HG03139 (cell line): ENCODE measurements around the gene PATE2.

ENCODE experiments used
- ATAC-seq: cut with Tn5 transposase; IDR thresholded peaks from one replicate; pipeline ENCODE4 v1.9.1; 2021; ENCODE audit not compliant: unreplicated experiment

PATE2 gene

DNA sequence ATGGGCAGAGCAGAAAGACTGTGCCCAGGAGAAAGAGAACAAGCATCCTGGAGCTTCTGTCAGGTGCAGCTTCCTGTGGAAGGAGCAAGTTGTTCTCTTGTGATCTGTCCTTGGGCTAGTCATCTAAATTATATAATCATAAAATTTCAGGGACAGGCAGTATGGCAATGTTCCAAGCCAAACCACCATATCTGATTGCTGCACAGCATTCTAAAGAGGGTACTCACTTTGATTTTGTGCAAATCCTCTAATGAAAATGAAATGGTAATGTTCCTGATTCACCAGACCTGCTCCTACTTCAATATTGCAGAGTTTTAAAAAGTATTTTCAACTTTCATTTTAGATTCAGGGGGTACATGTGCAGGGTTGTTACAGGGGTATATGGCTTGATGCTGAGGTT is at the start of gene PATE2:
TSS of gene PATE2 (minus strand) at position 101 of the 400 bp plus-strand sequence. CDS start at position 46, 55 bp downstream.
- ATAC-seq, result no peak

DNA sequence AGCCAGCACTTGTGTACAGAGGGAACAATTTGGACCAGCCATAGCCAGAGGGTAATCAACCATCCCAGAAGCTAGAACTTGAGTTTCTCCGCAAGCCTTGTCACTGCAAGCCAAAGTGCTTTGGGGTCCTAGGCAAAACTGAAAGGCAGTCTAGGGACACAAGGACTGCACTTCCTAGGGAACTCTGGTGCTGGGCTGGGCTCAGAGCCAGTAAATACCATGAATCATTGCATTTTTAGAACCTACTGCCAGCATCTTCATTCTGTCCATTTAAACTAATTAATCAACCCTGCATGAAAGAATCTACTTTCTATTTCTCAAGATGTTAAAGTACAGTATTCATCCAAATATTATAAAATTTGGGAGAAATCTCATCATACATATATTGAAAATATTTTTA is 29.3 kb upstream of the PATE2 start:
- no peak for ATAC-seq

DNA sequence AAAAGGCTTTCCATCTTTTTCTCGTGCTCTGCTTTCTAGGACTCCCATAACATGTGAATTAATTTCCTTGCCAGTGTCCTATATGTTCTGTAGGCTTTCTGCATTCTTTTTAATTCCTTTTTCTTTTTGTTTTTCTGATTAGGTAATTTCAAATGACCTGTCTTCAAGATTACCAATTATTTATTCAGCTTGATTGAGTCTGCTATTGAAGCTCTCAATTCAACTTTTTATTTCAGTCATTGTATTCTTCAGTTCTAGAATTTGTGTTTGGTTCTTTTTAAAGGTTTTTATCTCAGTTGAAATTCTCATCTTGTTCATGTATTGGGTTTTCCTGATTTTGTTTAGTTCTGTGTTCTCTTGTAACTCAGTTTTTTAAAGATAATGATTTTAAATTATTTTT is 23.8 kb upstream of the PATE2 start:
- no peak for ATAC-seq

DNA sequence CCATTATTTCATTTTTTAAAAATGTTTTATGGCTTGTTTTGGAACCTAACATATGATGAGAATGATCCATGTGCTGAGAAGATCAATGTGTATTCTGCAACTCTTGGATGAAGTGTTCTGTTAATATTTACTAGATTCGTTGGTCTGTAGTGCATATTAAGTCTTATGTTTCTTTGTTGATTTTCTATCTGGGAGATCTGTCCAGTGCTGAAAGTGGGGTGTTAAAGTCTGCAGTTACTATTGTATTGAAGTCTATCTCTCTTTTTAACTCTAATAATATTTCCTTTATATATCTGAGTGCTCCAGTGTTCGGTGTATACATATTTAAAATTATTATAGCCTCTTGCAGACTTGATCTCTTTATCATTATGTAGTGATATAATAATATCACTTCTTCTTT is 21.2 kb upstream of the PATE2 start:
- ATAC-seq, result no peak

DNA sequence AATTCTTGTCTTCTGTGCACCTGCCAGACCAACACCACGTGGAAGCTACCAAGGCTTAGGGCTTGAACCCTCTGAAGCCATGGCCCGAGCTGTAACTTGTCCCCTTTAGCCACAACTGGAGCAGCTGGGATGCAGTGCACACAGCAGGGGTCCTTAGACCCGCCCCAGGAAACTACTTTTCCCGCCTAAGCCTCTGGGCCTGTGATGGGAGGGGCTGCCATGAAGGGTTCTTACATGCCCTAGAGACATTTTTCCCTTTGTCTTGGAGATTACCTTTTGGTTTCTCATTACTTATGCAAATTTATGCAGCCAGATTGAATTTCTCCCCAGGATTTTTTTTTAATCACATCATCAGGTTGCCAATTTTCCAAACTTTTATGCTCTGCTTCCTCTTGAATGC is 19.0 kb upstream of the PATE2 start:
- no peak for ATAC-seq

DNA sequence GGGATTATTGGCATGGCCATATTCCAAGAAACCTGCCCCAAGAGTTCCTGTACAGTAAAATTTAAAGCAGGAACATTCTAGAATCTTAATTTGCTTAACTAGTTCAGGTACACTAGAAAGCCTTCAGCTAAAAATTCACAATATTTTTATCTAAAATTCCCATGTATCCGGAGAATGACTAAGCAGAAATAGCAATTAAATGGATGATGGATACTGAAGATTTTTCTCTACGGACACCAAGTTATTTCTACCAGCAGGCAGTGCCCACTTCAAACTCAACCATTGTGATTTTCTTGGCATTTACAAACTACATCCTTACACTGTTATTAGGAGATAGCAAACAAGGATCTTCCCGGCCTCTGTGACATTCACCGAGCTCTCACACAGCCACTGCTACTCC is 12.2 kb upstream of the PATE2 start:
- no peak for ATAC-seq

DNA sequence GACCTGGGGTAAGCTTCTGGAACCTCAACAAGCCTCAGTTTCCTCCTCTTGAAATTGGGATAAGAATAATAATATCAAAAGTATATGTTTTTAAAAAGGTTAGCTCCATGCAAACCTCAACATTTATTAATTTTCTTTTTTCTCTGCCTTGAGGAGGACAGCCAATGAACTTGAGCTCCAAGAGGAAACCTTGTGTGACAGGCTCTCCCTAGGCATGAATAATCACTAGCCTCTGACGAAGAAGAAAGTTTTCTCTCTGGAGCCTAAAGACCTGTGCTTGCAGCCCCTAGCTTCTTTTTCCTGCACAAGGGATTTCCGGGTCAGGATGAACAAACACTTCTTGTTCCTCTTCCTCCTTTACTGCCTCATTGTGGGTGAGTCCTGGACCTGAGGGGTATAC is 9.2 kb upstream of the PATE2 start, which contains the start of gene PATE3:
TSS of gene PATE3 (plus strand) at position 301 of the 400 bp plus-strand sequence. CDS start at position 326, 25 bp downstream.
- no peak for ATAC-seq

DNA sequence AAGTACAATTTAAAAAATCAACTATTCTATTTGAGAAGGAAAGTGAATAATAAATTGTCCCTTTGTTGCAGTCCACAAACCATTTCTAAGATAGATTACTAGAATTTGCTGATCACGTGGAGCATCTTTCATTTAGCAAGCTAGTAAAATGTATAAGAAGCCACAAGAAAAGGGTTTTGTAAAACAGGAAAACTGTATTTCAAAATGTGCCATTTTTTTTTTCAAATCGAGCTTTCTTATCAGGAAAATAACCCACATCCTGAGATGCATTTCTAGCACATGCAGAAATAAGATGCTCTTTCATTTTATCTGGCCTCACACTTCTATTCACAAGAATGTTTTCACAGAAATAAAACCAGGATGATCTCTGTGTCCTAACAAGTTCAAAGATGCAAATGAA is 6.0 kb upstream of the PATE2 start:
- no peak for ATAC-seq

DNA sequence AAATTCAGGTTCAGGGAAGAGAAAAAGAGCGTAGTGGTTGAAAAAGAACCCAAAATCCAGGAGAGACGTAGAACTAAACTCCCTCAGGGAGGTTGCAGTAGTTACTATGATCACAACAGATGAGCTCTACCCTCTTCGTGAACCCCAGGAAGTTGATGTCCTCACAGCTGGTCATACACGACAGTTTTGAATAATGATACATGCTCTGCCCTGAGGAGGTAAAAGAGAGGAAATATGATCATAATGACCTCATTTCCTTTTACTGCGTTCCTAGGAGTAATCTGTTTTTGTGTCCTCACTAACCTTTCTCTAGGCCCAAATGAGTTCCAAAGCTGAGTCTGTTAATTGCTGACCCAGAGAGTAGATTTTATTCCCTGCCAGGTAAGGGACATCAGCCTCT is 1.3 kb downstream of the PATE2 start:
- ATAC-seq, result no peak

DNA sequence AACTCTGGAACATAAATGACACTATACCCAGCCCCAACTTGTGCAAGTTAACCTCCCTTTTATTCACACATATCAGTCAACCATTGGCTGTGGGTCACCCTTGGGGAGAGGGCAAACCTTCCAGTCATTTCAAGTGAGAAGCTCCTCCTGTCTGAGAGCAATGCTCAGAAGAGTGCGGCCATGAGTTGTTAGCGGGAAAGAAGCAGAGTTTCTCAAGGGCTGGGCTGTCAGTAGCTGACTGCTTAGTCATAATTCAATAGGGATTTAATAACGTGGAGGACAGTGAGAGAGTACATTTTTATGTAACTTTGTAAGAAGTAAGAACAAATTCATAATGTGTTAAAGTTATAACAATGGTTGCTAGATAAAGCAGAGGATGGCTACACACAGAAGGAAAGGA is 5.1 kb downstream of the PATE2 start:
- ATAC-seq, result no peak

DNA sequence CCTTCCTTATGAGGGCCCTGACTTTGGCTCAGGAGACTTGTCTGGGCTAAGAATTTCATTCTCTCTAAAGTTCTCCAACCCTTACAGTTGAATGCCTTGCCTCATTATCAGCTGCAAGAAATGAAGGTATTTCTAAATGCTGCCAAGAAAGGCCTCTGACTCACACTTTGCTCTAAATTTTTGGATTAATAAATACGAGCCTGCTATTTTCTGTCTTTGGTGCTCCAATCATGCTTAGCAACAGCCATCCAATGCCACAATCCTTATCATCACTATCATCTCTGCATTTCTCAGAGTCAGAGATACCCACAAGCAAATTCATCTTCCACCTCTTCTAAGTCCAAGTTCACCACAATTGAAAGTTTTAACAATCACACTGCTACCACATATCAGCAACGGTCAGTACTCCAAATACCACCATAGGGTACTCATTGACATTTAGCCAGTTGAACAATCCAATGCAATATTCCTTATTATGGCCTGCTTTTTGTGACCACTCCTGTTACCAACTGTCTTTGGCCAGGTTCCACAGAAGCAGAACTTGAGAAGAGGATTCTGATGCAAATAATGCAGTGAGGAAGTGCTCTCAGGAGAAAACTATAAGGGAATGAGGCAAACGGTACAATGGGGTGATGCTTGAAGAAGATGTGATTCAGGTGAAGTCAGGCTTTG is 5.7 kb downstream of the PATE2 start:
- ATAC-seq, result no peak

DNA sequence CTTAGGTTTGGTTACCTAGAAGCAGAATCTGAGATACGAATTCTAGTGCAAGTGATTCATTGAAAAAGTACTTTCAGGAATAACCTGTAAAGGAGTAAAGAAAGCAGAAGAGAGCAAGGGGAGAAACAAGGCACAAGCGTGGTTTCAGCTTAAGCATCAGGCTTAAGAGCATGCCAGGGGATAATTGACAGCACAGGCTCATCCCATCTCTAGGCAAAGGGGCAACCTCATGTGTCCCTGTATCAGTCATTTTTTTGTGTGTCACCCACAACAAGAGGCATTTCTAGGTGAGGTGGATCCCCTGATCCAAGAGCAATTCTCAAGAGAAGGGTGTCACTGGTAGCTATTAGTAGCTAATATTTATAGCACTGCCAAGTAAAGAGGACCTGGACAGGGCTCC is 8.0 kb downstream of the PATE2 start:
- ATAC-seq, result no peak

DNA sequence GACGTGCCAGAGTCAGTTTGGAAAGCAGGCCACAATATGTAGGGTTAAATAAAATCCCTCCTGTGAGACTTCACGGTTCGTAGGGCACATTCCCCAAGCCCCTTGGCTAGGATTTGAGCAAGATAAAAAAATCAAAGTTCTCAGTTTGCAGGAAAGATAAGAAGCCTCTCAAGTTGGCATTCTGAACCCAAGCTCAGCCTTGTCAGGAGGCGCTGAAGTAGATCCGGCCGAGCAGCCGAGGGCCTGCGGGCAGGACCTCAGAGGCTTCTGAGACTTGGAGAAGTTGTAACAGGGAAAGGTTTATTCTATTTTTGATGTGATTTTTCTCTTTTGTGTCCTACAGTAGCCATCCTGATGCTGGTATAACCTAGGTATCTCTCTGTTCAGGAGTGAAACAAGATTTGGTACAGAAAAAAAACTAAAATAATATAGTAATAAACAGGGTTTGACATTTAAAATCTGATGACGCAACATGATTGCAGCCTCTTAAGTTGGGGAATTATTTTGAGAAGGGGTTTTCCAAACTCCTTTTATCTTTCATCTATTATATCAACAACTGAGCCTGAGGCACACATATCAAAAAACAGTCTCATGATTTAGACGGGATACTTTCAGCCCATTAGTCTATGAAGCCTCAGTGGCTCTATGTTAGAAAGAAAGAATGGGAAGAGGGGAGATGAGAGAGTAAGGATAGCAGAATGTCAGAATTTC is 10.1 kb downstream of the PATE2 start:
- ATAC-seq, result no peak

DNA sequence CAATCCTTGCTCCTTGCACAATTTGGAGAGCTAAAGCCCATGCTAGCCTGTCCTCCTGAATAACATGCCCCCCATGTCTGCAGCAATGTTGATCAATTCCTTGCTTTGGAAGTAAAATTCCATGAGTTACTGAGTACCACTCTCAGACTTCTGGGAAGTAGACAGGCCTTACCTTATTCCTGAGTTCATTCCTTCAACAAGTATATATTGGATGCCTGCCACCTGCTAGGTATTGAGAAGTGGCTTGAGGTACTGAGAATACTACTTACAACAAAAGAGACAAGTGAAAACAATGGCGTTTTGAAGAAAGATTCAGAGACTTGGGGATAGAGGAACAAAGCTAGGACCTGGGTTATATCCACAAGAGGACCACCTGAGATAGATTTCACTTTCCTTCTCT is 12.4 kb downstream of the PATE2 start:
- ATAC-seq, result no peak

DNA sequence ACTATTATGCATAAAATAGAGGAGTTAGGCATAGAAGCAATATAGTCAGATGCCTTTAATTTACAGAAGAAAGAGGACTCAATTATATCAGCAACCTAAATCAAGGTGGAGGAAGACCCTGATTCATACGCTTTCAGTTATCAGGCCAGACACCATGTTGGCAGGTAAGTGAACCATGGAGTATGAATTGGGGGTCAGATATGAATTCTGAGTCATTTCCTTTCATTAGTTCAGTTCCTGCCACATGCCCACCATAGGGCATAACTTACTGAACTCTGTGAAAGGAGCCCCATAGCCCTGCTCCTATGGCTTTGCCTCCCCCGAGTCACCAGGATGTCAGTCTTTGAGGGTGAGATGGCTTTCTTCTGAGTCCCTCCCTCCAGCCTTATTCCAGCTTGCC is 15.1 kb downstream of the PATE2 start:
- ATAC-seq, result no peak

DNA sequence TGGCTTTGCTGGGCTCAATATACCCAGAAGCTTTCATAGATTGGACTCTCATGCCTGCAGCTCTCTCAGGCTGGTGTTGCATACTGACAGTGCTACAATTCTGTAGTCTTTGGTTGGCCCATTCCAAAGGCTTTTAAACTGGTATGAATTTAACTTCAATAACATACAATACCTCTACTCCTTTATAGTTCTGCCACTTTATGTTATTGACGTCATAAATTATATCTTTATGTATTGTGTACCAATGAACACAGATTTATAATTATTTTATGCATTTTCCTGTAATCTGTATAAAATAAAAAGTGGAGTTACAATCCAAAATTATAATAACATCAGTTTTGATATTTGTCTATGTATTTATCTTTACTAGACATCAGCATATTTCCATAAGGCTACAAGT is 16.2 kb downstream of the PATE2 start:
- ATAC-seq, result no peak

DNA sequence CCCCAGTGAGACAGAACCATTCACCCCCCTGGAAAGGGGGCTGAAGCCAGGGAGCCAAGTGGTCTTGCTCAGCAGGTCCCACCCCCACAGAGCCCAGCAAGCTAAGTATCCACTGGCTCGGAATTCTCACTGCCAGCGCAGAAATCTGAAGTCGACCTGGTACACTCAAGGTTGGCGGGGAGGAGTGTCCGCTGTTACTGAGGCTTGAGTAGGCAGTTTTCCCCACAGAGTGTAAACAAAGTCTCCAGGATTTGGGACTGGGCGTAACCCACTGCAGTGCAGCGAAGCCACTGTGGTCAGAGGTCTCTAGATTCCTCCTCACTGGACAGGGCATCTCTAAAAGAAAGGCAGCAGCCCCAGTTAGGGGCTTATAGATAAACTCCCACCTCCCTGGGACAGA is 22.6 kb downstream of the PATE2 start:
- no peak for ATAC-seq

DNA sequence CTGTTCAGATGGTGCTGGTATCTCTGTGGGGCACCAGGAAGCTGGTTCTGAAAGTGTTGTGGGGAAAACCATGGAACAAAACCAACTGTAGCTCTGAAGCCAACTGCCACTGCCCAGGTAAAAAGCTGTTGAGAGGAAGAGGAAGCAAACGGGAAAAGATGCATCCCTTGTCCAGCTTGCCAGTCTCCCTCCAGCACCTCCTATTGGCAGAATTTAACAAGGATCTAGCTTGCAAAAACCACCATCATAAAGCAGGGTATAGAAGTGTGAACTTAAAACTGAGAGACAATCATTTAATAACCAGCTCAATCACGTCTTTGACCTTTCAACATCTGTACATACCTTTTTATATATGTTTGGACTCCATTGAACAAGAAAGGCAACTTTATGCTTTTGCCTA is 28.0 kb downstream of the PATE2 start:
- ATAC-seq, result no peak

DNA sequence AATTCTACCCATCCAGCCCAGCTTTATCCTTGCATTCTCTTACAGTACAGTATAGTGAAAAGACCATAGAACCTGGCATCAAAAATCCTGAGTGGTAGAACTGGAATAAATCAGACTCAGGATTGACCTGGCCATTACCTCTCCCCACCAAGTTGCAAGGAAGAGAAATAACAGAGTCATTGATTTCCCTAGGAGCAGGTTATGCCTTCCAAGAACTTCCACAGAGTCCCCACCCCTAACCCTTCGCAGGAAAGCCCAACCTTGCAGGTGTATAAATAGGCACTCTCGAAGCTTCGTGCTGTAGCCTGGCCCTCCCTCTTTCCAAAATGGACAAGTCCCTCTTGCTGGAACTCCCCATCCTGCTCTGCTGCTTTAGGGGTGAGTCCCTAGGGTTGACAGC is 32.6 kb downstream of the PATE2 start, which contains the start of gene PATE1:
TSS of gene PATE1 (plus strand) at position 301 of the 400 bp plus-strand sequence. CDS start at position 327, 26 bp downstream.
- ATAC-seq, result no peak

DNA sequence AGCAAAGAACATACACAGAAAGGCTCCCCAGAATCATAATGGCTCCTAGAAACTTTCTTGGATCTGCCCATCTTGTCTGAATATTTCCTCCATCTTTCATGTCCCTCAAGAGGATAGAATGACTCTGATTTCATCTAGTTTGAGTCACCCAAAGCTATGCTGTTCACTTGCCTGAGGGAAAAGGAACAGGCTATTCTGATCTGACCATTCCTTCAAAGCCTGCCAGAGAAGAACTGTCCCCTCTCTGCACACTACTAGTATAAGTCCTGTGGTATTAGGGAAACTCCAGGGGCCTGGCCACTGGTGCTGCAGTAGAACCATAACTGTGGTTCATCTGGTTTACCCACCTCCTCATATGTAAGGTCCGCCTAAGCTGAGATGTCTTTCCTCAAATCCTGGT is 34.9 kb downstream of the PATE2 start:
- no peak for ATAC-seq

DNA sequence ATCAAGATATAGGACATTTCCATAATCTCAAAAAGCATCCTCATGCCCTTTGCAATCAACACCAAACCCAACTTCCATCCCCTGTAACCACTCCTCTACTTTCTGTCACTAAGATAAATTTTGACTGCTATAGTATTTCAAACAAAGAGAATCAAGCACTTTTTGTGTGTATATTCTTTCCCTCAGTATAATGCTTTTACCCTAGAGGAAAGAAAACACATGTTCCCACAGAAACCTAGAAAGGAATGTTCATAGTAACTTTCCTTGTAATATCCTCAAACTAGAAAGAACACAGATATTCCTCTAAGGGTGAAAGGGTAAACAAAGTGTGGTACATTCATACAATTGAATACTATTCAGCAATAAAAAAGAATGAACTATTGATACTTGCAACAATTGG is 38.0 kb downstream of the PATE2 start:
- no peak for ATAC-seq

DNA sequence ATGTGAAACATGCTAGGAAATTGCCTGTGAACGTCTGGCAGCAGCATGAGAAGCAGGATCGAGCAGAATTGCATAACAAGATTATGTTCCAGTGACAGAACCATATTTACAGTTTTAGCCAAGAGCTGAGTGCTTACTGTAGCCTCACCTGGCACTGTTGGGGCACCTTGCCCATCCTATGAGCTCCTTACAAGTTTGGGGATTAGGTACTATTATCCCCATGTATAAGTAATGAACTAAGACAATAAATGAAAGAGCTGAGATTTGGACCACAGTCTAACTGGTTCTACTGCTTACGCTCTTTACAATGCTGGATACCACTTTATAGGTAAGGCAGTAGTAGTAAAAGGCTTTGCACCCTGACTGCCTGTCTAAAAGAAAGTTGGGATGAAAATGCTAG is 49.7 kb downstream of the PATE2 start:
- ATAC-seq, result no peak
